ENCODE data around the gene PARVB. TPM values are rescaled to one million over a fixed set of nuclear protein-coding genes. Genes with fewer than 3 reads are reported as not detected.

The PARVB gene
- total RNA-seq, 1 donor from 2014 or later, result 39.2 TPM

DNA sequence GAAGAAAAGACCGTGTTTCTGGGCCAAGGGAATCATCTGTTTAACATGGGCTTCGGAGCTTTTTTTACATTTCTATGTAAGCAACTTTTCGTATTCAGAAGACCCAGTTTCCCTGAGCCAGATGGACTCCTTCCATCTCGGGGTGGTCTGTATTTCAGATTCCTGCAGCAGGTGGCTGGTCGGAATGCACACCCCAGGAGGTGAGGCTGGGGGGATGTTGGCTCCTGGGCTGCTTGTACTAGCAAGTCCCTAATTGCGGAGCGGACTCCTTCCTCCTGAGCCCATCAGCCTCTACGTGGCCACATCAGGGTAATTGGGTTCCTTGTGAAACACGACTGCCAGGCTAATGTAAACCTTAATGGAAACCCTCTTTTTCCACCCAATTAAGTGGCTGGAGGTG lies 58.7 kb downstream of the PARVB start:
- intact Hi-C loops (cut with micrococcal nuclease), result loop anchor here (5.0 kb wide), 1 partner anchor 100 kb away; the partner anchor contains the start of gene PARVG

DNA sequence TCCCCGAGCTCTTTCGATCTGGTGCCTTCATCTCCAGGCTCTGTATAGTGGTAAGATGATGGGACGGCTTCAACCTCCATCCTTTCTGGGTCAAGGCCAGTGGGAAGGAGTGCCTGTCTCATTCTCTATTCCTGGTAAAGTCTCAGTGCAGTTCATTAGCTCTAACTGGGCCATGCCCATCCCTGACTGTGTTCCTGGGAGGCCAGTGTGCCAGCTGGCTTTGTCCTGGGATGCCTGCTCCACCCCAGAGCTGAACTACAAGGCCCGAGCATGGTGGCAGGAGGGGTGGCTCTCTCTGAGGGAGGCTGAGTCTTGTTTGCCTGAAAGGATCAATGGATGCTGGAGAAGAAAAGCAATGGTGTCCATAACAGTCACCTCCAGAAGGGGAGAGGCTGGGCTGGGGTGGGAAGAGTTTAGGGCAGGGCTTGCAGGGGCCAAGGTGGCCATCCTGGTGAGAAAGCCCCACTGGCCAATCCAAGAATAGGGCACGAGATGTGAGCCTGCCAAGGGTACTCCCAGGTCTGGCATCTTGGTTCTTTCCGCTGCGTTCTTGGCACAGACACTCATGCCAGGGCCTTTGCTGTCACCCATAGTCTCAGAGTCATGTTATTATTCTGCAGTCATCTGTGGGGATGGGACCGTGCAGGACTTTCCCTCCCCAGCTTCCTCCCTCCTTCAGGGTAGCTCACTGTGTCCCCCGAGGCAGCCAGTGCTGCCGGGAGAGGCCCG lies 60.1 kb downstream of the PARVB start:
- intact Hi-C loops (cut with micrococcal nuclease), result loop anchor here (5.0 kb wide), 1 partner anchor 98 kb away; the partner anchor contains the start of gene PARVG

DNA sequence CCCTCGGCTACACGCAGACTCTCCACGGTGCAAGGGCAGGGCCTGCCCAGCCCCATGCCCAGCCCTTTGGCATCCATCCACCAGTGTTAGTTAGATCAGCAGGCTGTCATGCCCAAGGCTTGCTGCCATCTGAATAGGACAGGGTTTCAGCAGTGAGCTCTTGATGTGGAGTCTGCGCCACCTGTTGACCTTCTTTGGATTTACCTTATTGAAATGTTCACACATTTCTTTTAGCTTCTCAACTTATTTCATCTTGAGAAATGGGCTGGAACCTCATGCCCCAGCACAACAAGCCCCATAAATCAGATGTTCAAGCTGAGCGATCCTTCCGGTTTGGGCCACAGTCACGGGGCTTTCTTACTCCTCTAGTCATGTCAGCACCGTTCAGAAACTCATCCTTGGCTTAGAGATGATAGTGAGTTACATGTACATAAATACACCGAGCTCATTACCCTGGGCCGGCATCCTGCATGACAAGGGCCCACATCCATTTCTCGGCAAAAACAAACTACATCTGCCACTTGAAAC lies 61.7 kb downstream of the PARVB start:
- intact Hi-C loops (cut with micrococcal nuclease), result loop anchor here (1.0 kb wide), 1 partner anchor 93 kb away; no protein-coding TSS in a partner anchor

DNA sequence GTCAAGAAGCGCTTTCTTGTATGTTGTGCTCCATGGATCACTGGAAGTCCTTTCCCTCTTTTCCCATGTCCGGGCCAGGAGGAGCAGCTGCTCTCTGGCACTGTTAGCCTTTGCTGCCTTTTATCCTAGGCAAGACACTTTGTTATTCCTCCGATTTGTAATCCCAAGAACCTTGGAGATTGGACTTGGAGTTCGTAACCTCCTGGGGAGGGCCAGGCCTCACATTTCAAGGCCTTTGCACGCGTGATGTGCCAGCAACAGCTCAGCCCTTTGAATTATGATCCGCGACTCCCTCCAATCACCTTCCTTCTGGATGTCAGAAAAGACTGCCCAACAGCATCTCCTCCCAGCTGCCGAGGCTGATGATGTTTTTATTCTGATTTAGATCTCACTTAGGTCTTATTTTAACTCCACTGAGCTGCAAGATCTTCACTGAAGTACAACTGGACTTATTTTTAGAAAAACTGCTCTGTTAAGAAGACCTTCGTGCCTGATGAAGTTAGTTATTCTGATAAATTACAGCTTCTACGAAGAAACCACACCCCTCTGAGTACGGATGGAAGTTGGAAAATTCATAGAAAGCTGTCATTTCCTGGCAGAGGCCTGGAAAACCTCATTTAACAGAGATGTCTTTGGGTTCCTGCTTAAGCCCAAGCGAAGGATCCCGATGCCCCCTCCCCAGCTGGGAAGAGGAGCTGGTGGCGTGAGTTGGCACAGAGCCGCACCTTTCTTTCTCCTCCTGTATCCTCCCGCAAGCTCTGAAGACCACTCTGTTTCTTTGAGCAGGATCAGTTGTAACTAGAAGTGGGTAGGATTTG lies 62.4 kb downstream of the PARVB start:
- intact Hi-C loops (cut with micrococcal nuclease), result no loop called here

DNA sequence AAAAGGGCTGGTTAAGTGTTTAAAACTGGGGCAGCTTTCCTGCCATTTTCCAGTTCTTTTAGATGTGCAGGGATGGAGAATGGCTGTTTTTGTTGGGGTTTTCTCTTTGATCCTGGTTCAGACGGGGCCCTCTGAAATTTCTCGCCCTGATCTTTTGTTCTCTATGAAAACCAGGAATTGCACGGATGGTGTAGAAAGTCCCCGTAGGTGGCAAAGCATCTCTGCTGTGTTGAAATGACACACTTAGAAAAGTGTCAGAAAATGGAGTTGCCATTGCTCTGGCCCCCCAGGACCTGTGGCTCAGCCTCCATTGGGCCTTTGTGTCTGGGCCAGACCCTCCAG lies 63.0 kb downstream of the PARVB start:
- intact Hi-C loops (cut with micrococcal nuclease), result no loop called here

DNA sequence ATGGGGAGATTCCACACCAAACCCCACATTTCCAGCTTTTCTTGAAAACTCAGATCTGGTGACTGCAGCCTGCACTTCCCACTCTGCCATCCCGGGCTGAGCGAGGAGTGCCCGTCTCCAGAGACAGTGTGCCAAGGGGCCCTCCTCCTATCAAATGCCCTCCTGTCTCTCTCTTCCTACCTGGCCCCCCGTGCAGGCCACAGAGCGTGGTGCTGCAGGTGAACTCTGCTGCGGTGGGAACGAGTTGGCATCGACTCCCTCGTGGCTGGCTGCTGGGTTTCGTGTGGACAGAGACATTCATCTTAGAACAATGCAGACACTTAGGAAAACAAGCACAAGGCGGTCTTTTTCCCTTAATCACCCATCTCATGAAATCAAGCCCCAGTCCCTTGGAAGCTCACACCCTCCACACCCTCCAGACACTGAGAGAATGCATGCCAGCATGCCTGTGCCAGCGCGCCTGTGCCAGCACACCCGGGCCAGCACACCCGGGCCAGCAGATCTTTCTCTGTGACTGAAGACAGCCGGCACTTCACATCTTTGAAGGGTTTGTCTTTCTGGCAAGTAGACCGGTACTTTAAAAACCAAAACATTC lies 65.0 kb downstream of the PARVB start:
- intact Hi-C loops (cut with micrococcal nuclease), result no loop called here

DNA sequence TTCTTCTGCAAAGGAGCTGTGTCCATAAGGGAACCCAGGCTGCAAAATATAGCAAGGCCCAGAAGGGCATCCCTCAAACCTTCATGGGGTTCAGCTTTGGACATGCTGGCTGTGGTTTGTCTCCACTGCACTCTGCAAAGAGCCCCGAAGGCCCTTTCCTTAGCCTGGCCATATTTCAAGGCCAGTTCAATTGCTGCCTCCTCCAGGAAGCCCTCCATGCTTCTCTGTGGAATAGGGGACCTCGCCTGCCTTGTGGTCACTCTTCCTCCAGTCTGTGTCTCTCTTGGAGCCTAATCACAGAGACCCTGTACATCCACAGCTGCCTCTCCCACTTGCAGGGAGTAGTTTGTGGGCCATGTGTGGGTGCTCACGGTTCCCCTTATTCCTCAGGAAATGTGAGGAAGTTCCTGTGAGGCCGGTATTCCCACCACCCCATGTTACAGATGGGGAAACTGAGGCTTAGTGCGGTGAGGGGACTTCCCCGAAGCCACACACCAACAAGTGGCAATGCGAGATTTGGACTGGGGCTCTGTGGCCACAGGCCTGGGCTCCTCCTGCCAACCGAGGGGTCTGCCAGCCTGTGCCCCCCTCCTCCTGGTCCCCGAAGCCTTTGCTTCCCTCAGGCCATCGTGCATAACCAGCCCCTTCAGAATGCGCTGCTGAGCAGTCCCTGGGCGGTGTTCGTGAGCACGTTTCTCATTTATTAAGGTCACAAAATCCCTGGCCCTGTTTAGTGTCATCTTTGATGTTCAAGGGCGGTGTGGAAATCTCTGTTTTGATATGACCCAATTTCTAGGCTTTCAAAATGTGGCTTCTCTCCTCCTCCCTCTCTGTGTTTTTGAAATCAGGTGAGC lies 65.8 kb downstream of the PARVB start:
- intact Hi-C loops (cut with micrococcal nuclease), result no loop called here

DNA sequence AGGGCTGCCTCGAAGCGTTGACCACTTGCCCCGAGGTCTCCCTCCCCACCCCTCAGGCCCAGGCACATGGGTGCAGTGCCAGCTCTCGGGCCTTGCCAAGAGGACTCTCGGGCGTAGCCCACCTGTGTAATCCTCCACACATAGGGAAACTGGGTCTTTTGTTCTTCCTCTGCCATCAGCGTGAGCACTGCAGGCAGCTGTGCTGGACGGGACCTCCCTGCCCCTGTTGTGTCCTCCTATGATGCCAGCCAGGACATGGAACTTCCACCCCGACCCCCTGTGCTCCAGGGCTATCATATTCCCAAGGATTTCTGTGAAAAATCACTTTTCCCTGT lies 66.4 kb downstream of the PARVB start:
- intact Hi-C loops (cut with micrococcal nuclease), result no loop called here

DNA sequence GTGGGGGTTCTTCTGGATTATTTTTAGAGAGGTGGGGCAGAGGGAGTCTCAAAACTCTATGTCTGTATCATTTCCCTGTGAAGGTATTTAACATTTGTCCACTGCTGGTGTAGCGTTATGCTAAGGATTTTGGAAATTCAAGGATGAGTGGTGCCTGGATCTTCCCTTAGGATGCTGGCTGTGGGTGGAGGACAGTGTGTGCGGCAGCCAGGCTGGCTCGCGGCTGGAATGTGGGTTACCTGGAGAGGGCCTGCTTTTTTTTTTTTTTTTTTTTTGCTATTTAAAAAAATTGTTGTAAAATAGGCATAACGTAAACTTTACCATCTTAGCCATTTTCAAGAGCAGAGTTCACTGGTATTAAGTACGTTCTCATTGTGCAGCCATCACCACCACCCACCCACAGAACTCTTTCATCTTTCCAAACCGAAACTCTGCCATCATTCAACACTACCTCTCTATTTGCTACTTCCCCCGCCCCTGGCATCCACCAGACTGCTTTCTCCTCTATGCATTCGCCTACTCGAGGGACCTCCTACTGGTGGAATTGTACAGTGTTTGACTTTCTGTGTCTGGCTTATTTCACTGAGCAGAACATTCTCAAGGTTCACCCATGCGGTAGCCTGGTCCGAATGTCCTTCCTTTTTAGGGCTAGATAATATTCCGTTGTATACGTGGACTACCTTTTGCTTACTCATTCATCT lies 67.1 kb downstream of the PARVB start:
- intact Hi-C loops (cut with micrococcal nuclease), result no loop called here

DNA sequence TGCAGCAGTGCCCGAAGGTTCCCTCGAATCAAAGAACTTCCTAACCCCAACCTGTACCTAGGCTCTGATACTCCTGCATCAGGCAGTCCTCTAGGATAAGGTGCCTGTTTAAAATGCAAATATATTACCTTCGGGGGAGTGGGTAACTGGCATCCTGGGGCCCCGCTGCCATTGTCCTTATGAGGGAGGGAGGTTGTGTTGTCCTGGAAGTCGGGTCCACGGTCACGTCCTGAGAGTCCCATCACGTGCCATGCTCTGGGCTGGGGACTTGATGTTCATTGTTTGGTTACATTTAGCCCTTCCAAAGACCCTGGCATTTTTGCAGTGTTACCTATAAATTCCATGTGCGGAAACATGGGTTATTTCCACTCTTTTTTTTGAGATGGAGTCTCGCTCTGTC lies 67.6 kb downstream of the PARVB start:
- intact Hi-C loops (cut with micrococcal nuclease), result no loop called here

DNA sequence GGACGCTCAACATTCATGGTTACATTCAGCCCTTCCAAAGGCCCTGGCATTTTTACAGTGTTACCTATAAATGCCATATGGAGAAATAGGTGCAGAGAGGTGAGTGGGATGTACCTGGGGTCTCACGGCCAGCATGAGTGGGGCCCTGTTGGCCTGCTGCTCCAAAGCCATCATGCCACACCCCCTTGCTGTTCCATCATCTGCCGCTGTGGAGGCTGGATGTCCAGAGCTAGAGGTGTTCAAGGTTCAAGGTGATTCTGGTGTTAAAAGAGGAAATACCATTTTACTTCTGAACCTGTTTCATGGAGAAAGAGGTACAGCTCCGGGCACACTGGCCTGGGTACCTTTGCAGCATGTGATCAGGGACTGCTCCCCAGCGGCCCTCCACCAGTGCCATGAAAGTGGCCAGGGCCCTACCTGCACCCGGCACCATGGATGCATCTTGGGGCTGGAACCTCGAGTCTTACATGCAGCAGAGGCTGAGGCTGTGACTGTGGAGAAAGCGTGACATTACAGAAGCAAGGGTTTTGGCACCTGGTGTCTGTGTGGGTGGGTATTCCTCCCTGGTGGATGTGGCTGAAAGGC lies 68.6 kb downstream of the PARVB start:
- intact Hi-C loops (cut with micrococcal nuclease), result no loop called here

DNA sequence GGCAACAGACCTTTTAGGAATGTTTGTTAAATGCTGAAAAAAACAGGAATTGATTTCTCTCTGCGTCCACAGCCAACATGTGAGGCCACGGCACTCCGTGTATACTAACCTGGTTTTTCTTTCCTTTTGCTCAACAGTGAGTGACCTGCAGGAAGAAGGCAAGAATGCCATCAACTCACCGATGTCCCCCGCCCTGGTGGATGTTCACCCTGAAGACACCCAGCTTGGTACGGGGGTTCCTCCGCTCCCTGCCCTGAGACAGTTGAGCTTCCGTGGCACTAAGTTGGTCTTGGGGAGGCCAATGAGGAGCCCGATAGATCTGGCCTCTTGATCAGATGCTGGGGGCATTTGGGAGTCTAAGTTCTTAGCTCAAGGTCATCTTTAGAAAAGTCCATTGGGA lies 69.7 kb downstream of the PARVB start:
- intact Hi-C loops (cut with micrococcal nuclease), result no loop called here

DNA sequence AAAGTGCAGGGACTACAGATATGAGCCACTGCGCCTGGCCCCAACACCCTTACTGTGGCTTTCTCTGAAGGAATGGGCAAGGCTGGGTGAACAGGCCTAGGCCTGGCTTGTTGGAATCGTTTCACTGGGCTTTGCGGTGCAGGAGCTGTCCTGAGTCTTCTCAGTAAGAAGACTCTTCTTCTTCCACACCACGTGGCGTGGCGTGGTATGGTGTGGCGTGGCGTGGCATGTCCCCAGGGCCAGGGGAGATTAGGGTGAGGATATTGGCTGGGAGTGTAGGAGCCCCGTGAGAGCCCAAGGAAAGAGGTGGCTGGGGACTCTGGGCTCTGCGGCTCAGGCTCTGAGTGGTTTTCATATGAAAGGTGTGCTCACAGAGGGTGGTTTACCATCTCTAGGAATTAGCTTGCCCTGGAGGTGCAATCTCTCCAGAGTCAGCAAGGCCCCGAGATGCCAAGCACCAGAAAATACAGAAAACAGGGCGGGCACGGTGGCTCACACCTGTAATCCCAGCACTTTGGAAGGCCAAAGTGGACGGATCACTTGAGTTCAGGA lies 70.7 kb downstream of the PARVB start:
- intact Hi-C loops (cut with micrococcal nuclease), result no loop called here

DNA sequence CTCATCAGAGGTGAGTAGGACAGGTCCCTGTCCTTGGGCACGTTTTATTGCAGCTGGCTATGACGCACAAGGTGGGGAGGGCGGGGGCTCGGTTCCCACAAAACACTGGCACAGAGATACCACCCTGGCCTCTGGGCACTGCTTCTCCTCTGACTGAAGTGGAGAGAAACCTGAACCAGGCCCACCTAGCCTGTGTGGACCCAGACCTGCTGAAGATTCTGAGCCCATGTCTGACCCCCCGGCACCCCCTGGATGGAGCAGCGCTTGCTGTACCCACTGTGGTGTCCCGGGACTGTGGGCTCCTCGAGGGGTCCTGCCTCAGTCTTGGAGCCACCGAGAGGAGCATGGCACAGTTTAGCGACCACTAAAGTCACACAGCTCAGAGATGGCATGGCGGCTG lies 72.6 kb downstream of the PARVB start:
- intact Hi-C loops (cut with micrococcal nuclease), result no loop called here

DNA sequence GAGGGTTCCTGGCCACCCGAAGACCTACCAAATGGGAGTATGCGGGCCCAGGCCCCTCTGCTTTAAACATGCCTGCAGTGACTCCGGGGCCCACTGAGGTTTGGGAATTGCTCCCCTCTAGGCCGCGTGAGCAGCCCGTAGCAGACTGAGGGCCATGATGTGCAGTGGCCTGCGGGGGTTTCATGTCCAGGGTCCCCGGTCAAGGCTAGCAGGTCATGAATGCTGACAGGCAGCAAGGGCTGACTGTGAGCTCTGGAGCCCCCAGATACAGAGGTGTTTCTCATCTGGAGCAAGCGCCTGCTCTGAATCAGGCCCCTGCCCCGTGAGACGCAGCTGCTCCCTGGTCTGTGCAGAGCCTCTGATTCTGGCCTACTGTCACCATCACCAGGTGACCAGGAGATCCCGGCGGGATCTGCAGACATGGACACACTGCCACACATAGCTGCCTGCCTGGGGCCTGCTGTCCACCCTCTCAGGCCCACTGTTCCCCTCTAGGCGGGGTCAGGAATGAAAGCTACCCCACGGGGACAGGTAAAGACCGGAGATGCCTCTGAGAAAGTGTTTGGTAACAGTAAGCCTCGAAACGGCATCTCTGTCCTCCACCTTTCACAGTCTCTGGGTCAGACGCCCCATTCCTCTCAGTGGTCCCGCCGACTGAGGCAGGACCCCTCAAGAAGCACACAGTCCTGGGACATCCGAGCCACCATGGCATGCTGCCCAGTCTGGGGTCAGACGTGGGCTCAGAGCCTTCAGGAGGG lies 73.3 kb downstream of the PARVB start:
- intact Hi-C loops (cut with micrococcal nuclease), result no loop called here

DNA sequence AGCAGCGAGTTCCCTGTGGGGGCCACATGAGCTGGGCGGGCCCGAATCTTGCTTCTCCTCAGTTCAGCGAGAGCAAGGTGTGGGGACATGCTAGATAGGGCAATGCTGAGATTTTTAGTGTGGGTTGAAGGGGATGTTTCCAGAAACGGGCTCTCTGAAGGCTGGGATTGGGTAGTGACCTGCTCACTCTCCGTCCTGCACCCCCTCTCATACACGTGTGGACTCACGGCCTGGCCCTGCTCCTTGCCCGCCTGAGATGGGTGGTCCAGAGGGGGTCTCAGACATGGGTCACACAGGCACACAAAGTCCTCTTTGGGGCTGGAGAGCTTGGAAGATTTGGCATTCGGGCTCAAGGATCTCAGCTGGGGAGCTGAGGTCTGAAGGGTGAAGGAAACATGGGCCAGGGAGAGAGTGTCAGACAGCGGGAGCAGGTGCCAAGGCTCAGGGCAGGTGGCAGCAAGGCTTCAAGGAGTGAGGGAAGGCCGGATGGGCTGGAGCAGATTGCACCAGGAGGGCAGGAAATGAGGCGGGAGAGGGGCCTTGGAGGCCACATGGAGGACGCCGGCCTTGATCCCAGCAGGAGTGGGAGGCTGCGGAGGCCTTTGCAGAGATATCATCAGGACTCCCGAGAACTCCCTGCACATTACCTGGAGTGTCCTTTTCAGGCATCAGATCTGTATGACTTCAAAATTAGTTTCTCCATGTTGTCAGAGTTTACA lies 74.1 kb downstream of the PARVB start:
- intact Hi-C loops (cut with micrococcal nuclease), result no loop called here

DNA sequence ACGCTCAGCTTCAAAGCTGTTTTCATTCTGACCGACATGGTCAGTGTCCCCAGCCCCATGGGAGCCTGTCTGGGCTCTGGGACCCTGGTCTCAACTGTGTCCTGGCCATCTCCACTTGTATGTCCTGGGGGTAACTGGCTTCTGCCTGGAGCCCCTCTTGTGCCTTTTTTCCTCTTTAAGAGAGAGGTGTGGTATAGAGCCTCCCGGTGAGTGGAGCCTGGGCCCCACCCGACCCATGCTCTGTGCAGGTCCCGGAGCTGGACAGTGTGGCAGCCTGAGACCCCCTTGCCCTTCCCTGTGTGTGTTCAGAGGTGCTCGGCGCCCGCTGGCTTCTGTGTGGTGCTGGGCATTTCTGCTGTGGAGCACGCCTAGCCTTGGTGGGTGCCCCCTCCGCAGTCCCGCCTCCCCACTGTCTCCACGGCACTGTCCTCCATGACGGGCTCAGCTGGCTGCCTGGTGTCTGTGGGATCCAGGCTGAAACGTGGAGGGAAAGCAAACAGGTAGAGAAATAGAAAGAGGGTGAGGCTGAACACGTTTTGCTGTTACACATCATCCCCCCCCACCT lies 74.9 kb downstream of the PARVB start:
- intact Hi-C loops (cut with micrococcal nuclease), result no loop called here

DNA sequence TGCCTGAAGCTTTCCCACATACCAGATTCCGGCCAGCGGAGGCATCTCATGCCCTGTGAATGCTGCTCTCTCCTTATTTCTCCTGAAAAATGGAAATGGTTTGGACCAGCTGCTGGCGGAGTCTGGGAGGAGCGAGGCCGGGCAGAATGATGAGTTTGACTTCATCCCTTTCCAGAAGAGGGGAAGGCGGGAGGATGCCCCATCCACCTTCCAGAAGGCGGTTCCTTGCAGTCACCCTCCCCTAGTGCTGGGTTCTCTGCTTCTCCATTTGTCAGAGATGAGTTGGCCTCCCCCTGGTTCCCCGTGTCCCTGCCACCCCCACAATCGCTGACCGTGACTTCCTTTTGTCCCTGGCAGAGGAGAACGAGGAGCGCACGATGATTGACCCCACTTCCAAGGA lies 75.6 kb downstream of the PARVB start:
- intact Hi-C loops (cut with micrococcal nuclease), result no loop called here
